K562 (cell line): ENCODE results near the gene TMPRSS6. TPM values are rescaled to one million over a fixed set of nuclear protein-coding genes. Genes with fewer than 3 reads are reported as not detected.

Experiments used
- ATAC-seq: fragments of 200-7000 bp; cut with Tn5 transposase; 3 replicates; pipeline ENCODE4 v1.9.1; 2020; ENCODE audit warnings: moderate library complexity
- BruUV-seq: library from RNA; stranded (reverse); fragments of 400-500 nt; replicated peaks from 2 replicates; lab custom pipeline; 2021; lab: Mats Ljungman, UMichigan
- CTCF ChIA-PET: fragments of 300-600 bp; formaldehyde crosslinking; extraction: SDS; loops from one replicate; lab custom pipeline; 2021; ENCODE audit warnings: low intra/inter-chr PET ratio; lab: Yijun Ruan, JAX
- POLR2A ChIA-PET: fragments of 300-600, 350-650 bp; sonication (Branson Sonifier 250); formaldehyde crosslinking; extraction: SDS; loops from one replicate; lab custom pipeline; 2021; ENCODE audit warnings: antibody characterized with exemption, inconsistent platforms; lab: Yijun Ruan, JAX
- DNase-seq, 4 experiments: peaks; one replicate each; pipeline versions ENCODE4 v3.0.0 to v3.0.0-alpha.2; 2011 to 2018; ENCODE audit warnings: low spot score in 3 of 4, mixed read lengths in 3 of 4; ENCODE audit errors: extremely low read depth in 1 of 4
- FAIRE-seq: peaks from 2 replicates; lab custom pipeline; 2011; peaks lifted over from hg19 to GRCh38; lab: Jason Lieb, UNC
- H2AFZ ChIP-seq: 2 replicates; pipeline ENCODE4 v1.6.0; 2011; ENCODE audit warnings: low read depth, low read length, control low read depth, inconsistent platforms
- H3K27ac ChIP-seq: fragments of 200-600 bp; 3 replicates; pipeline ENCODE4 v1.8.0; 2011; ENCODE audit warnings: low read depth, mild to moderate bottlenecking, control low read depth, inconsistent platforms, low read length, moderate library complexity, mixed read lengths; ENCODE audit errors: extremely low read depth
- H3K27me3 ChIP-seq, 2 experiments: fragments of 300-600 bp in 1 of 2; 2 replicates in 1 of 2; 3 replicates in 1 of 2; pipeline versions ENCODE4 v1.6.0 to v1.8.0; 2011; ENCODE audit warnings: inconsistent platforms in 2 of 2, low read length in 2 of 2, mild to moderate bottlenecking in 1 of 2, mixed read lengths in 1 of 2, moderate library complexity in 1 of 2; ENCODE audit not compliant: control insufficient read depth in 2 of 2, insufficient read depth in 2 of 2
- H3K36me3 ChIP-seq: fragments of 300-600 bp; 3 replicates; pipeline ENCODE4 v1.8.0; 2011; ENCODE audit warnings: mild to moderate bottlenecking, low read length, inconsistent platforms; ENCODE audit not compliant: control insufficient read depth, insufficient read depth
- H3K4me1 ChIP-seq, 2 experiments: fragments of 200-600 bp in 1 of 2; replicated peaks in 1 of 2; 2 replicates in 1 of 2; 3 replicates in 1 of 2; pipeline versions ENCODE4 v1.5.1 to v1.8.0; 2011; ENCODE audit warnings: inconsistent platforms in 2 of 2, low read length in 2 of 2, mild to moderate bottlenecking in 1 of 2, mixed read lengths in 1 of 2, moderate library complexity in 1 of 2; ENCODE audit not compliant: control insufficient read depth in 2 of 2, insufficient read depth in 2 of 2
- H3K4me2 ChIP-seq: 2 replicates; pipeline ENCODE4 v1.6.1; 2011; ENCODE audit warnings: low read length, control low read depth, inconsistent platforms, mixed read lengths; ENCODE audit not compliant: insufficient read depth
- H3K4me3 ChIP-seq: fragments of 200-600 bp; sonication (generic), shearing (Covaris generic); 2 replicates; pipeline ENCODE4 v1.5.1; 2016; ENCODE audit warnings: control low read depth, inconsistent platforms
- H3K79me2 ChIP-seq: fragments of 200-600 bp; 3 replicates; pipeline ENCODE4 v1.8.0; 2011; ENCODE audit warnings: low read length, inconsistent platforms; ENCODE audit not compliant: control insufficient read depth, insufficient read depth
- H3K9ac ChIP-seq, 2 experiments: 2 replicates each; pipeline versions ENCODE4 v1.6.0 to v1.6.1; 2011; ENCODE audit warnings: low read depth in 2 of 2, low read length in 2 of 2, control low read depth in 1 of 2, inconsistent platforms in 1 of 2, mild to moderate bottlenecking in 1 of 2, mixed read lengths in 1 of 2; ENCODE audit not compliant: insufficient read depth in 1 of 2
- H3K9me1 ChIP-seq: one replicate; pipeline ENCODE4 v1.6.0; 2011; ENCODE audit warnings: inconsistent platforms, mild to moderate bottlenecking, low read length, moderate library complexity; ENCODE audit not compliant: control insufficient read depth, insufficient read depth
- H3K9me3 ChIP-seq: replicated peaks from 2 replicates; pipeline ENCODE4 v1.5.1; 2011; ENCODE audit warnings: low read depth, low read length, inconsistent platforms; ENCODE audit not compliant: control insufficient read depth, insufficient read depth
- H4K20me1 ChIP-seq: replicated peaks from 2 replicates; pipeline ENCODE4 v1.6.1; 2011; ENCODE audit warnings: low read length, inconsistent platforms, mixed read lengths; ENCODE audit not compliant: control insufficient read depth, insufficient read depth
- NFRKB ChIP-seq: fragments of 450-650 bp; IDR thresholded peaks from 2 replicates; pipeline ENCODE4 v1.6.1; 2016; ENCODE audit warnings: low read depth
- NR3C1 ChIP-seq: sonication (generic); formaldehyde crosslinking; IDR thresholded peaks from 2 replicates; pipeline ENCODE4 v1.8.1; 2022; ENCODE audit warnings: missing genetic modification reagents
- POLR2B ChIP-seq: fragments of 450-650 bp; IDR thresholded peaks from 2 replicates; pipeline ENCODE4 v1.6.1; 2018; ENCODE audit warnings: low read depth; ENCODE audit not compliant: partially characterized antibody
- PURB ChIP-seq: sonication (generic); formaldehyde crosslinking; IDR thresholded peaks from 2 replicates; pipeline ENCODE4 v1.9.0; 2021; ENCODE audit warnings: low read depth, mild to moderate bottlenecking, missing genetic modification reagents
- SMAD1 ChIP-seq: fragments of 150-350 bp; IDR thresholded peaks from 2 replicates; pipeline ENCODE4 v1.6.1; 2014; ENCODE audit warnings: low read length, low read depth; ENCODE audit not compliant: partially characterized antibody
- WGBS: fragments of 100-300 bp; shearing (Covaris generic); methylation state at CpG from one replicate; pipeline ENCODE4 v1.1.6; 2016; ENCODE audit warnings: low coverage, mixed read lengths; ENCODE audit not compliant: insufficient coverage; ENCODE audit errors: missing lambda C conversion rate; 5-methylcytosine and 5-hydroxymethylcytosine counted together
- in situ Hi-C: fragments of 300-500 bp; cut with MboI; formaldehyde crosslinking; loops from 4 replicates; pipeline ENCODE4 v1.15.0; 2018; ENCODE audit warnings: inconsistent platforms, mixed read lengths
- intact Hi-C: fragments of 100-400 bp; cut with micrococcal nuclease; formaldehyde crosslinking; loops from 2 replicates; pipeline ENCODE4 v1.14.2; 2022
- polyA plus RNA-seq, 8 experiments: library from polyadenylated mRNA; depleted of rRNA in 4 of 8; stranded (reverse) in 5 of 8; unstranded in 3 of 8; fragments of >200 nt; fragmentation: Nextera tagmentation in 2 of 8; fragmentation: Illumina TruSeq in 1 of 8; extraction: Ambion mirVana in 2 of 8; extraction: Trizol in 1 of 8; gene quantifications; 2 replicates each; pipeline versions ENCODE4 v1.2.1 to v1.2.3, GENCODE V29; 2011 to 2014; ENCODE audit warnings: inconsistent platforms in 1 of 8, missing spikeins in 1 of 8
- total RNA-seq, 7 experiments: library from RNA; depleted of rRNA in 6 of 7; stranded (reverse); fragments of >200 nt in 6 of 7; fragmentation: Illumina TruSeq in 2 of 7; extraction: Trizol in 2 of 7; gene quantifications; 2 replicates each; pipeline versions ENCODE4 v1.2.1 to v1.2.3, GENCODE V29; 2011 to 2021; ENCODE audit warnings: low replicate concordance in 1 of 7

Gene TMPRSS6
- total and polyA plus RNA-seq, 9 of the 15 experiments (the other 6 are each of a cell fraction or from before 2014, with no cell fraction given) = 0.03 TPM; not detected in 8

GRCh38 chr22:37120569-37121340, 11.2 kb upstream of the TMPRSS6 start:
- DNase-seq = no peak
- Histone ChIP-seq H3K9me3 (no peaks in the 10 kb centered on the region; the same call in 1 of the 2 replicates), H3K4me1 (no peaks in the 10 kb centered on the region; a peak in 1 of 5 replicates), H3K4me2 (no peak overlapping the region), H3K79me2 (no peaks in the 10 kb centered on the region), H3K36me3 (no peaks in the 10 kb centered on the region), H3K9me1 (no peaks in the 10 kb centered on the region), H3K27me3 (peaks cover 2 to 20% of the 10 kb centered on the region in 2 experiments; a peak in 2 of 5 replicates), H3K9ac (no peak overlapping the region), H2AFZ (no peak overlapping the region), H3K4me3 (no peak overlapping the region), H3K27ac (no peak overlapping the region), H4K20me1 (no peaks in the 10 kb centered on the region)
- no TSS peak for BruUV-seq
- in situ Hi-C loops = no loop called here
- WGBS = 6% methylated on average over 11 of the region's 11 CpGs
- ATAC-seq = no peak
- POLR2A ChIA-PET = interaction anchor here (0.6 kb wide), 1 partner anchor 16 kb away, joined by 3 read pairs; no protein-coding TSS in a partner anchor
- CTCF ChIA-PET = no interaction called here
- FAIRE-seq = no peak
- intact Hi-C loops = no loop called here
- no peak for TF ChIP-seq PURB (CRISPR knock-in tag)
- no peak for TF ChIP-seq POLR2B

GRCh38 chr22:37119872-37120271, 10.4 kb upstream of the TMPRSS6 start:
- Histone ChIP-seq H3K4me2 (no peak overlapping the region), H3K4me3 (no peak overlapping the region), H3K9me3 (no peaks in the 10 kb centered on the region; the same call in 1 of the 2 replicates), H3K4me1 (no peaks in the 10 kb centered on the region; a peak in 1 of 5 replicates), H3K36me3 (no peaks in the 10 kb centered on the region), H3K27ac (no peak overlapping the region), H3K9me1 (no peaks in the 10 kb centered on the region), H2AFZ (no peak overlapping the region), H3K9ac (no peak overlapping the region), H3K79me2 (no peaks in the 10 kb centered on the region), H3K27me3 (peaks cover 2 to 24% of the 10 kb centered on the region in 2 experiments; a peak in 2 of 5 replicates), H4K20me1 (no peaks in the 10 kb centered on the region)
- intact Hi-C loops (no loop called here), in situ Hi-C loops (no loop called here)
- ChIA-PET CTCF (no interaction called here), POLR2A (no interaction called here)
- no TSS peak for BruUV-seq
- no peak for TF ChIP-seq NFRKB
- no peak for TF ChIP-seq SMAD1
- no peak for TF ChIP-seq NR3C1 (CRISPR knock-in tag)
- no peak for ATAC-seq
- FAIRE-seq = no peak
- 3% methylated on average over 13 of the region's 13 CpGs for WGBS
- DNase-seq = no peak
